ENCODE results near the gene MARCHF10. TPM values are rescaled to one million over a fixed set of nuclear protein-coding genes. Genes with fewer than 3 reads are reported as not detected.
"Not testable (repeated sequence)": the region's sequence is repeated elsewhere in the genome, so short reads cannot be mapped to it uniquely, and the experiment has no call there.

The MARCHF10 gene
- total RNA-seq, 2 experiments from 2014 or later: not detected

GRCh38 chr17:62832405-62832804, 24.3 kb upstream of the MARCHF10 start:
- no peak for DNase-seq (ENCODE audit: low spot score)
- Histone ChIP-seq H3K4me3 (ENCODE audit: low read depth, low read length, poor library complexity, severe bottlenecking) (no peak overlapping the region), H4K20me1 (ENCODE audit: insufficient read depth, low read length) (no peaks in the 10 kb centered on the region), H3K4me1 (ENCODE audit: insufficient read depth, low read length, poor library complexity, severe bottlenecking) (no peaks in the 10 kb centered on the region), H3K9me2 (ENCODE audit: insufficient read depth, low read length) (no peaks in the 10 kb centered on the region), H3K79me2 (ENCODE audit: insufficient read depth, low read depth, low read length) (no peaks in the 10 kb centered on the region), H3K36me3 (ENCODE audit: insufficient read depth, low read length) (no peaks in the 10 kb centered on the region), H3K4me2 (ENCODE audit: low read length) (no peak overlapping the region), H3K9me3 (ENCODE audit: low read length) (no peaks in the 10 kb centered on the region), H3K27ac (ENCODE audit: low read depth, low read length, poor library complexity, severe bottlenecking) (no peak overlapping the region), H2AFZ (ENCODE audit: low read length) (no peak overlapping the region)
- BruUV-seq (replicated peaks): no TSS peak
- TF ChIP-seq EZH2phosphoT487 (IDR thresholded peaks at IDR 0.05; ENCODE audit: borderline replicate concordance, low read depth, low read length): no peak
- TF ChIP-seq, protein P1, sequence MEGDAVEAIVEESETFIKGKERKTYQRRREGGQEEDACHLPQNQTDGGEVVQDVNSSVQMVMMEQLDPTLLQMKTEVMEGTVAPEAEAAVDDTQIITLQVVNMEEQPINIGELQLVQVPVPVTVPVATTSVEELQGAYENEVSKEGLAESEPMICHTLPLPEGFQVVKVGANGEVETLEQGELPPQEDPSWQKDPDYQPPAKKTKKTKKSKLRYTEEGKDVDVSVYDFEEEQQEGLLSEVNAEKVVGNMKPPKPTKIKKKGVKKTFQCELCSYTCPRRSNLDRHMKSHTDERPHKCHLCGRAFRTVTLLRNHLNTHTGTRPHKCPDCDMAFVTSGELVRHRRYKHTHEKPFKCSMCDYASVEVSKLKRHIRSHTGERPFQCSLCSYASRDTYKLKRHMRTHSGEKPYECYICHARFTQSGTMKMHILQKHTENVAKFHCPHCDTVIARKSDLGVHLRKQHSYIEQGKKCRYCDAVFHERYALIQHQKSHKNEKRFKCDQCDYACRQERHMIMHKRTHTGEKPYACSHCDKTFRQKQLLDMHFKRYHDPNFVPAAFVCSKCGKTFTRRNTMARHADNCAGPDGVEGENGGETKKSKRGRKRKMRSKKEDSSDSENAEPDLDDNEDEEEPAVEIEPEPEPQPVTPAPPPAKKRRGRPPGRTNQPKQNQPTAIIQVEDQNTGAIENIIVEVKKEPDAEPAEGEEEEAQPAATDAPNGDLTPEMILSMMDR (conservative IDR thresholded peaks at IDR 0.05; ENCODE audit: low read length): no peak
- intact Hi-C loops (cut with micrococcal nuclease; ENCODE audit: unreplicated experiment): no loop called here
- ChIA-PET POLR2A (no interaction called here), CTCF (ENCODE audit: unreplicated experiment) (no interaction called here)

- CTCF ChIA-PET (ENCODE audit: unreplicated experiment); H3K79me2 ChIP-seq (ENCODE audit: insufficient read depth, low read depth, low read length); H4K20me1 ChIP-seq (ENCODE audit: insufficient read depth, low read length); intact Hi-C loops (cut with micrococcal nuclease; ENCODE audit: unreplicated experiment); H3K4me2 ChIP-seq (ENCODE audit: low read length); H3K9me2 ChIP-seq (ENCODE audit: insufficient read depth, low read length); H3K9me3 ChIP-seq (ENCODE audit: low read length); H3K27ac ChIP-seq (ENCODE audit: low read depth, low read length, poor library complexity, severe bottlenecking); H2AFZ ChIP-seq (ENCODE audit: low read length); H3K4me3 ChIP-seq (ENCODE audit: low read depth, low read length, poor library complexity, severe bottlenecking); H3K36me3 ChIP-seq (ENCODE audit: insufficient read depth, low read length); H3K4me1 ChIP-seq (ENCODE audit: insufficient read depth, low read length, poor library complexity, severe bottlenecking); POLR2A ChIA-PET; BruUV-seq (replicated peaks); DNase-seq (ENCODE audit: low spot score): not testable (repeated sequence)
Measured at GRCh38 chr17:62831066-62831465, 23.0 kb upstream of the MARCHF10 start.

GRCh38 chr17:62827746-62828485, 19.8 kb upstream of the MARCHF10 start:
- intact Hi-C loops (cut with micrococcal nuclease; ENCODE audit: unreplicated experiment): no loop called here
- no peaks in the 10 kb centered on the region for H3K9me3 ChIP-seq (ENCODE audit: low read length)
- CTCF ChIA-PET (ENCODE audit: unreplicated experiment): no interaction called here
- no peaks in the 10 kb centered on the region for H3K4me1 ChIP-seq (ENCODE audit: insufficient read depth, low read length, poor library complexity, severe bottlenecking)
- no peaks in the 10 kb centered on the region for H3K36me3 ChIP-seq (ENCODE audit: insufficient read depth, low read length)
- DNase-seq (ENCODE audit: low spot score): no peak
- no peak overlapping the region for H2AFZ ChIP-seq (ENCODE audit: low read length)
- no peaks in the 10 kb centered on the region for H3K79me2 ChIP-seq (ENCODE audit: insufficient read depth, low read depth, low read length)
- POLR2A ChIA-PET: no interaction called here
- no peaks in the 10 kb centered on the region for H4K20me1 ChIP-seq (ENCODE audit: insufficient read depth, low read length)
- no TSS peak for BruUV-seq (replicated peaks)
- H3K27ac ChIP-seq (ENCODE audit: low read depth, low read length, poor library complexity, severe bottlenecking): no peak overlapping the region
- TF ChIP-seq, protein P1 (conservative IDR thresholded peaks at IDR 0.05; ENCODE audit: low read length): no peak
- TF ChIP-seq EZH2phosphoT487 (IDR thresholded peaks at IDR 0.05; ENCODE audit: borderline replicate concordance, low read depth, low read length): no peak
- H3K4me3 ChIP-seq (ENCODE audit: low read depth, low read length, poor library complexity, severe bottlenecking): no peak overlapping the region
- H3K4me2 ChIP-seq (ENCODE audit: low read length): no peak overlapping the region
- H3K9me2 ChIP-seq (ENCODE audit: insufficient read depth, low read length): no peaks in the 10 kb centered on the region
